Gastrocnemius medialis (tissue), 4 donors: Measurements from ENCODE around the gene ECE1.

Experiments used
- CTCF ChIP-seq, 5 experiments: fragments of 450-650 bp in 3 of 5; fragments of 200-600 bp in 2 of 5; sonication (generic) in 2 of 5; IDR thresholded peaks in 4 of 5; conservative IDR thresholded peaks in 1 of 5; 1 replicate in 4 of 5; 2 replicates in 1 of 5; pipeline ENCODE4 v1.5.1; 2016 to 2019; ENCODE audit warnings: antibody characterized with exemption in 5 of 5, mild to moderate bottlenecking in 3 of 5, moderate library complexity in 3 of 5
- POLR2A ChIP-seq, 2 donors: fragments of 450-650 bp; IDR thresholded peaks; one replicate each; pipeline ENCODE4 v1.6.1; 2017; ENCODE audit warnings: antibody characterized with exemption in 2 of 2, mild to moderate bottlenecking in 2 of 2, moderate library complexity in 2 of 2

GRCh38 chr1:21241771-21242581, 48.3 kb downstream of the ECE1 start:
- TF ChIP-seq CTCF (IDR thresholded peaks at IDR 0.05 in 4 of 5, conservative IDR thresholded peaks at IDR 0.05 in 1 of 5) (no peak), POLR2A (IDR thresholded peaks at IDR 0.05) (no peak)
